Lung microvascular endothelial cell (primary cell): ENCODE measurements around the gene SLC2A9. TPM values are rescaled to one million over a fixed set of nuclear protein-coding genes. Genes with fewer than 3 reads are reported as not detected.
"Not testable (repeated sequence)": the region's sequence is repeated elsewhere in the genome, so short reads cannot be mapped to it uniquely, and the experiment has no call there.

ENCODE experiments used
- DNase-seq, 2 donors: peaks; one replicate each; pipeline versions ENCODE4 v3.0.0 to v3.0.0-alpha.2; 2010; ENCODE audit warnings: low read depth in 2 of 2
- total RNA-seq: library from RNA; depleted of rRNA; stranded (reverse); fragments of >200 nt; gene quantifications from 2 replicates; pipeline ENCODE4 v1.2.1, GENCODE V29; 2014

Gene SLC2A9
- total RNA-seq, 1 donor from 2014 or later, result 0.79 TPM

DNA sequence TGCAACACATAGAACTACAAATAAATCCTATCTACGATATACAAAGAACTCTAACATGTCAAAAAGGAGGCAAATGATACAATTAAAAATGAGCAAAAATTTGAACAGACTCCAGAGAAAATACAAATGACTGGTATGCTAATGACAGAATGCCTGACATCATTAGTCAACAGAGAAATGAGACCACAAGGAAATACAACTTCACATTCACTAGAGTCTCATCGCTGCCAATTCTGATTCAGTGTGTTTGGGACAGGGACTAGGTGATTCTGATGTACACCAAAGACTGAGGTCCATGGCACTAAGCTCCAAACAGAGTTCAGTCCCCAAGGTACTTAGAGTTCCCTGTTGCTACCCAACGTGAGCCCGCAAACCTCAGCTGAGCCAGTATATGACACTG, 23.4 kb downstream of the SLC2A9 start:
- DNase-seq, result no peak

- peak in 1 of 2 donors; percentile 63 for DNase-seq
These were observed 24.8 kb downstream of the SLC2A9 start for GRCh38 chr4:9996319-9997110.

DNA sequence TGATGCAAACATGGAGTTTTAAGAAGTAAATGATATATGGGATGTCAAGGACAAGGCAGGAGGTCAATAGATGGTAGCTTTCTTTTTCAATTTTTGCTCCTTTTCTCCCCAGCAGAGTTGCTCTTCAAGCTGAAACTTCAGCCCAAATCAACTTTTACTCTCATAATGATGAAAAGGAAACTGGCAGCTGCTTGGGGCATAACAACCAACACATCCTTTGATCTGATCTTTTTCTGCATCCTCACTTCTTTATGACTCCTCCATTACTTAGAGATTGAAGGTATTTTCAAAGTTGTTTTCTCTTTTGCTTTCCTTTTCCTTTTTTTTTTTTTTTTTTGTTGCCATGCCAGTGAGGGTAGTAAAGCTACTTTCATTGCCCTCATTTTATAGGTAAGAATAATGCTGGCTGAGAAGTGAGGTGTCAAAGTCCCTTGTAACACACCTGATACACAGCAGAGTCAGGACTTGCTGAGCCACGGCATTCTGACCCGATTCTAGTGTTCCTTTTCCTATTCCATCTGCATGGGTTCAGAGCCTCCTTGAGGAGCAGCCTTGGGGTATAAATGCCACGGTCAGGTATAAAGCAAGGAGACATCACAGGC, 26.9 kb downstream of the SLC2A9 start:
- DNase-seq, result no peak

DNA sequence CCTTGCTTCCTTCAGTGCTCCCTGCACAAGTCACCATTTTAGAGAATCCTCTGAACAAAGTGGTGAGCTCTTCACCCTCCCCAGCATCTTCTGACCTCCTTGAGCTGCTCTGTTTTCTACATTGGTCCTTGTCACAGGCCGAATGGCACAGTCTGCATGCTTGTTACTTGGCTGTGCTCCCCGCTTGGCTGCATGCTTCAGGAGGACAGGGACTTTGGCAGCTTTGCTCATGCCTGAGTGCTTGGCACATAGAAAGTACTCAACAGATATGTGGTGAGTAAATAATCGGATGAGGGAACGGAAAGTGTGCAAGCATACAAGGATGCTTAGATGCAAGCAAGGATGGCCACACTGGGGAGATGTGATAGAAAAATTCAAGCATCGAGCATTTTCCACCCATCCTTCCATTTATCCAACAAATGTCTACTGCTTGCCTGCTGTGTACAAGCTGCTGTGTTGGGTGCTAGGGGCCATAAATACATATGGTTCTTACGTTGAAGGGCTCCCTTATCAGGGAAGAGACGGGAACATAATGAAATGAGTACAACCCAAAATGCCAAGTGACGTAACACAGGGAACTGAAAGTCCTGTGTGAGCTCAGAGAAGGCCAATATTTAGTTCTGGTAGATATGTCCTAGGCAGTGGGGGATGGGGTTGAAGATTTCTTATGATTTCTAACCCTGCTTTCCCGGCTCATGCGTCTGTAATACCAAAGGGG, 31.2 kb downstream of the SLC2A9 start:
- DNase-seq, result no peak

DNA sequence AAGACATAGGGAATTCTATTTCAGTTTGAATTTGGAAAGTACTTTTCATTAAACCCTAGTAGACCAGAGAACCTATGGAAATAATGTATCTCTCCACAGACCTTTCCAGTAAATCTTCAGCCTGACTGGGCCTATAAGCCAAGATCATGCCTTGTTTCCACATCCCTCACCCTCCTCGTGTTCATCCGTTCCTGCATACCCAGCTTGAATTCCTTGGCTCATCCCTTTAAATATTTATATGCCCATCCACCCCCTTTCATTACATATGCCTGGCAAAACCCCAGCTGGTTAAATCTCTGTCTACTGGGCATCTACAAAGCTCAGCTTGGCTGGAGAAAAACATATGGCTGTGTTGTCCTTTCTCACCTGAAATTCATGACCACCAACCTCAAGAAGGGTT, 32.4 kb downstream of the SLC2A9 start:
- DNase-seq, result no peak

DNA sequence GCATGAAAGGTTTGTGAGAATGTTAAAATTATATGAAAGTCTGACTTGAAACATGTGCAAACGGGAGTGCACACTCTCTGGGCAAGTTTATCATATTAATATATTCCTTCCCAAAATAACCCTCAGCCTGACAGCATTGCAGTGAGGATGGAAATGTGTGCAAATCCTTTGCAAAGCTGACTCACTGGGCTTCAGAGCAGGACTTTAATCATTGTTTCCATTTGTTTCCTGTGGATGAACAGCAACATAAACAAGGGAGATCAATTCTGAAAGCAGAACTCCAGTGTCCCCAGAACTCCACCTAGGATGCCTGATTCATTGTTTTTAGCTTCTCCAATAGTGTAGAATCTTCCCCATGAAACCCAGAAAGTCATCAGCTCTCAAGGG, 32.9 kb downstream of the SLC2A9 start:
- DNase-seq, result peak; percentile 32 to 42

GRCh38 chr4:9987749-9988362, 33.4 kb downstream of the SLC2A9 start:
- DNase-seq, result no peak

GRCh38 chr4:9984621-9985020, 36.7 kb downstream of the SLC2A9 start:
- no peak for DNase-seq

- no peak for DNase-seq
These were observed 38.1 kb downstream of the SLC2A9 start for GRCh38 chr4:9983211-9983610.

- not testable (repeated sequence) for DNase-seq
These were observed 39.4 kb downstream of the SLC2A9 start for GRCh38 chr4:9981899-9982298.

- DNase-seq, result no peak
These were observed 40.4 kb downstream of the SLC2A9 start for GRCh38 chr4:9980898-9981297.

DNA sequence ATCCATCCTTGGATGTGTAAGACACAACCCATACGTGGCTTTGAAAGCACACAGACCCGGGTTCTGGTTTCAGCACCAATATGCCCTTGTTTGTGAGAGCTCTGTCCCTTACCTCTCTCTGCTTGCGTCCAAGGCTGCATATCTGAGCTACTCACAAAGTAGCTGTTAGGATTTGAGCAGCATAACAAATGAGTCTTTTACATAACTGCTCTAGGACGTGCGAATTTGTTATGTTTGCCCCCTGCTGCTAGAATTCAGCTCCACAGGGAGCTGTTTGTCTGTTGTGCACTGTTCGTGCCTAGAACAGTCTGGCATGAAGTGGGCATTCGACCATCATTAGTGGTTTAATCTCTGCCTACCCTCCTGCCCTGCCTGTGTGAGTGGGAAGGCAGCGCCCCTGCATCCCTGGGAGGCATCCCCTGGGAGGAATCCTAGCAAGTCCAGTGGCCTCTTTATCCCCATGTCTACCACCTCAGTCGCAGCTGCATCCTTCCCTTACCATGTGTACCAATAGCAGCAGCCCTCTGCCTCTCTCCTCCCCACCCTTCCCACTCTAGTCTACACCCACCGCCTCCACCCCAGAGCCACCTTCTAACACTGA, 42.1 kb downstream of the SLC2A9 start:
- no peak for DNase-seq

GRCh38 chr4:9977518-9978031, 43.7 kb downstream of the SLC2A9 start:
- no peak for DNase-seq

GRCh38 chr4:9976781-9977180, 44.5 kb downstream of the SLC2A9 start:
- no peak for DNase-seq

DNA sequence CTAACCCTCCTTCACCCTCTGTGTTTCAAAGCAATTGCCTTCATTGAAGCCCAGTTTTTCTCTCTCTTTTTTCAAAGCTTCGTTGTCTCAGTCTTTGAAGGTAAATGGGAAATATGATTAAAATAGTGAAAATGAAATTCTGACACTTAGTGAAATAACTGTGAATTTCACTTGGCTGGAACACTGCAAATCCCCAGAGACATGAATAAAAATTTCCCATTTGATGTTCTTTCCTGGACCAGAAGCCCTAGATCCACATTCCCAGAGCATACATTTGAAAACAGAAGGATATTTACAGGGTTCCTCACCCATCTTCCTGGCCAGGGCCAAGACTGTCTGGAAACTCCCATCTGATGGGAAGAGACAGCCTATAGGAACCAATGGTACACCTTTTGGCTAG, 45.0 kb downstream of the SLC2A9 start:
- no peak for DNase-seq

GRCh38 chr4:9971711-9972110, 49.6 kb downstream of the SLC2A9 start:
- DNase-seq, result no peak

- DNase-seq, result no peak
These were observed 50.8 kb downstream of the SLC2A9 start for GRCh38 chr4:9970399-9971011.

DNA sequence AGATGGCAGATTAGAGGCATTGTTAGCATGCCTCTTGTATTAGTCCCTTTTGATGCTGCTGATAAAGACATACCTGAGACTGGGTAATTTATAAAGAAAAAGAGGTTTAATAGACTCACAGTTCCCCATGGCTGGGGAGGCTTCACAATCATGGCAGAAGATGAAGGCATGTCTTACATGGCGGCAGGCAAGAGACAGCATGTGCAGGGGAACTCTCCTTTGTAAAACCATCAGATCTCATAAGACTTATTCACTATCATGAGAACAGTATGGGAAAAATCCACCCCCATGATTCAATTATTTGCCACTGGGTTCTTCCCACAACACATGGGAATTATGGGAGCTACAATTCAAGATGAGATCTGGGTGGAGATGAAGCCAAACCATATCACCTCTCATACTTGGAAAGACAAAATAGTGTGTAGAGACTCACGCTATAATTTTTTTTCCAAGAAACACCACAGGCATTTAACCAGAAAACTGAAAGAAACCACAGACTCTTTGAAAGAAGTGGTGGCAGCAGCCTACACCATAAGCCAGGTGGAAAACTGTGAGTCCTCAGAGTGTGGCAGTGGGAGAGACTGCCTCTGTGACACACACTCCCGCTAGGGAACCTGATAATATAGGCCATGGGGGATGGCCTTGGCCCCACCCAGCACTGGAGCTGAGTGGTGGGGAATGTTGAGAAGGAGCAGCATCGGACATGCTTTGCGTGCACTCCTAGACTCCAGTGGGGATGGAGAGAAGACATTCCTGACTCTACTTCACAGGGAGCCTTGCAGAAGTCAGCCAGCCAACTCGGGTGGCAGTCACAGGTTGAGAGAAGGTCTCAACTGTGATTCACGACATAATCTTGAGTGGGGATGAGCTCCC, 51.5 kb downstream of the SLC2A9 start:
- no peak for DNase-seq

DNA sequence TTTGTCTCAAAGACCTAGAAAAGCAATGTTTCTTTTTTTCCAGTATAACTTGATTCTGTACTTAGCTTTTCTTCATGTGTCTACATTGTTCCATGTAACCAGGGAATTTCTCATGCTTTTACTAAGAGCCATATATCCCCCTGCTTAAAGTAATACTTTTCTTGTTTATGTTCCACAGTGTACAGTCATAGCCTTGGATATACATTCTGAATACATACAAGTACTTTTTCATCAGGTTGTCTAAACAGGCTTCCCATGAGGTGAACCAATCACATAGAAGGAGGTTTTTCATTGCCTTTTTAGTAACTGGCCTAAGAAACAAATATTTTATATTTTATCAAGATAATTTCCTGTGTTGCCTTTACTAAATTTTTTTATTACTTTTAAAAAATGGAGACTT, 52.8 kb downstream of the SLC2A9 start:
- no peak for DNase-seq

GRCh38 chr4:9964879-9965278, 56.4 kb downstream of the SLC2A9 start:
- DNase-seq, result peak in 1 of 2 donors; percentile 32
